Activated T-cell treated with anti-CD3 and anti-CD28 coated beads, Interleukin-2, amount 50 U/mL, for 1 hour (primary cell): ENCODE data around the gene PES1.
"Not testable (repeated sequence)": the region's sequence is repeated elsewhere in the genome, so short reads cannot be mapped to it uniquely, and the experiment has no call there.

Source experiments
- DNase-seq: peaks from one replicate; pipeline ENCODE4 v3.0.0-alpha.2; 2020

Gene PES1

DNA sequence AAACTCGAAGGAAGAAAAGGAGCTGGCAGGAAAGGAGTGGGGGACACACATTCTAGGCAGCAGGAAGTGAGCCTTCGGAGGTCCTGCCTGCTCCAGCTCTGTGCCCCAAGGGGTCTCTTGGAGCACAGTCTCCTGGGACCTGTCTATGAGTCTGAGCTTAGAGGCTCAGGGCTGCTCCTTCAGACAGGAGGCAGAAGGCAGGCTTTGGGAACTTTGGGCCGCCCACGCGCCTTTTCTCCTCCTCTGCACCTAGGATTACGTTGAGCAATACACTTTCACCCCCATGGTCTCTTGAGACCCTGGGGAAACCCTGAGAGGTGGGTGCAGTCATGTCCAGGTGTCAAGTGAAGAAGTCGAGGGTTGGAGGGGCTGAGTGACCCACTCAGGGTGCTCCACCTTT, 16.2 kb upstream of the PES1 start:
- no peak for DNase-seq

GRCh38 chr22:30607300-30607930, 15.7 kb upstream of the PES1 start:
- DNase-seq = no peak

GRCh38 chr22:30606455-30607299, 15.0 kb upstream of the PES1 start, which contains the start of gene TCN2:
TCN2 (plus strand) TSS chr22:30607174; CDS start chr22:30607332, 158 bp downstream.
- peak; percentile 31 for DNase-seq

DNA sequence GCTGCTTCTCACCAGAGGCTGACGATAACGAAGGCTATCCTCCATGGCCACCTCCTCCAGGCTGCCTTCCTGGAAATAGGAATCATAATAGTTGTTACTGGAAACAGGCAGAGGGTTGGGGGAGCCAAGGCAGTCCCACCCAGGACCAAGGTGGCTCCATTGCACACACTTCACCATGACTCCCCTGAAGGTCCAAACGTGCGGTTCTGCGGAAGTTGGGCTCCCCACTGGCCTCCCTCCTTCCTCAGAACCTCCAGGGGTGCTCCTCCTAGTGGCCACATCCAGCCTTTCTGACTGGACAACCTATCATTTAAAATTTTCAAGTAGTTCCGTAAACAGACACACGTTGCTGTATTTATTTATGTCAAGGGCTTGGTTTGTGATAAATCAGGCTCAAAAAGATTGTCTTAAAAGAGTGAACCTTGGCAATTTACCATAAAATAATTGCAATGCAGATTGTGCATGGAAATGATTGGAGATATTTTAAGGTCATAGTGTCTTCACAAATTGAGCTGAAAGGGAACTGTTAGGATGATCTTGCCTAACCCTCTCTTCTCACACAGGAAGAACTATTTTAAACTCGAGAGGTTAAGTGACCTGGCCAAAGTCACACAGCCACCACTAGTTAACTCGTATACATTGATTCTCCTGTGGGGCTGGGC, 13.9 kb upstream of the PES1 start:
- DNase-seq = peak; percentile 36

GRCh38 chr22:30604723-30605122, 13.0 kb upstream of the PES1 start:
- no peak for DNase-seq

GRCh38 chr22:30603801-30604200, 12.1 kb upstream of the PES1 start:
- no peak for DNase-seq

DNA sequence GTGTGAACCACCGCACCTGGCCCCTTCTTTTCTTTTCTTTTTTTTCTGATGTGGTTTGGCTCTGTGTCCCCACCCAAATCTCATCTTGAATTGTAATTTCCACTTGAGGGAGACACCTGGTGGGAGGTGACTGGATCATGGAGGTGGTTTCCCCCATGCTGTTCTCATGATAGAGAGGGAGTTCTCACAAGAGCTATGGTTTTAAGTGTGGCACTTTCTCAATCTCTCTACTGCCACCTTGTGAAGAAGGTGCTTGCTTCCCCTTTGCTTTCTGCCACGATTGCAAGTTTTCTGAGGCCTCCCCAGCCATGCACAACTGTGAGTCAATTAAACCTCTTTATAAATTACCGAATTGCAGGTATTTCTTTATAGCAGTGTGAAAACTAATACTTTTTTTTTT, 10.3 kb upstream of the PES1 start:
- DNase-seq = no peak

GRCh38 chr22:30601464-30601863, 9.8 kb upstream of the PES1 start:
- DNase-seq = no peak

DNA sequence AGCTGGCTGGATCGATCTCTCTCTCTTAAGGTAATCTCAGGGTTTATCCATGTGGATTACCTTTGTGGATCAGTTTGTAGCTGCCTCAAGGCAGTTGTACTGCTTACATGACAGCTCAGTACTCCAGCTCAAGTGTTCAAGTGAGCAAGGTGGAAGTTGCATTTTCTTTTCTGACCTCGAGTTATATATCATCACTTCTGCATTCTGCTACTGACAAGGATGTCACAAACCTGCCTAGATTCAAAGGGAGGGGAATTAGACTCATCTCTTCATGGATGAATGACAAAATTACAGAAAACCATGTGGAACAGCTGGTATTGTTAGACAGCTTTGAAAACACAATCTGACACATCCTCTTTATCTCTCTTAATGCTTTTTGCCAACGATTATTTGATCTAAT, 9.2 kb upstream of the PES1 start:
- no peak for DNase-seq

- no peak for DNase-seq
Measured at GRCh38 chr22:30598986-30599385, 7.3 kb upstream of the PES1 start.

DNA sequence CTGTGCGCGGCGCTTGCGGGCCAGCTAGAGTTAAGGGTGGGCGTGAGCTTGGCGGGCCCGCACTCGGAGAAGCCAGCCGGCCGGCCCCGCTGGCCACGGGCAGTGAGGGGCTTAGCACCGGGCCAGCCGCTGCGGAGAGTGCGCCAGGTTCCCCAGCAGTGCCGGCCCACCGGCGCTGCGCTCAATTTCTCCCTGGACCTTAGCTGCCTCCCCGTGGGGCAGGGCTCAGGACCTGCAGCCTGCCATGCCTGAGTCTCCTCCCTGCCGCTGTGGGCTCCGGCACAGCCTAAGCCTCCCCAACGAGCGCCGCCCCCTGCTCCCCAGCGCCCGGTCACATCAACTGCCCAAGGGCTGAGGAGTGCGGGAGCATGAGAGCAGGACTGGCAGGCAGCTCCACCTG, 5.2 kb upstream of the PES1 start:
- DNase-seq = no peak

GRCh38 chr22:30596199-30596598, 4.5 kb upstream of the PES1 start:
- DNase-seq = no peak

DNA sequence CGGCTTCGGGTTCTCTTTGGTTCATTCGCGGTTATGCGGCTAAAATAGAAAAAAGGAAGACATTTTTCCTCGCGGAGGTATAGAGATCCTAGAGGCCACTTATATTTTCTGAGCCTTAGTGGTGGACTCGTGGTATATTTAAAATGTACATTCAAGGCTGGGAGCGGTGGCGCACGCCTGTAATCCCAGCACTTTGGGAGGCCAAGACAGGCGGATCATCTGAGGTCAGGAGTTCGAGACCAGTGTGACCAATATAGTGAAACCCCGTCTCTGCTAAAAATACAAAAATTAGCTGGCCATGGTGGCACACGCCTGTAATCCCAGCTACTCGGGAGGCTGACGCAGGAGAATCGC, 627 bp upstream of the PES1 start:
- DNase-seq = not testable (repeated sequence)

DNA sequence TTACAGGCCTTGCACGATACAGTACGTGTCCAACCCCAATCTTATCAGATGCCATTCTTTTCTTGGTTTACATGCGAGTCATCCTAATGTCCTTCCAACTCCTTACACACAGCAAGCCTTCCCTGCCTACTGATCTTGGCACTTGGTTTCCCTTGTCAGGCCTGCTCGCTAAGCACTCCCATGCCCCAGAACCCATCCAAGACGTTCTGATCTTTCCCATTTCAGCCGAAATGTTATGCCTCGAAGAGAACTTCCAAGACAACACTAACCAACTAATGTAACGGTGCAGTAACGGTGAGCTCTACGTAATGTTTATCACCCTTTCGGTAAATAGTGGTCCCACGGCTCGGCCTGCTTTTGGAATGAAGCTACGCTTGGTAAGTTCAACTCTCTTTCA, 521 bp downstream of the PES1 start:
- DNase-seq = no peak

DNA sequence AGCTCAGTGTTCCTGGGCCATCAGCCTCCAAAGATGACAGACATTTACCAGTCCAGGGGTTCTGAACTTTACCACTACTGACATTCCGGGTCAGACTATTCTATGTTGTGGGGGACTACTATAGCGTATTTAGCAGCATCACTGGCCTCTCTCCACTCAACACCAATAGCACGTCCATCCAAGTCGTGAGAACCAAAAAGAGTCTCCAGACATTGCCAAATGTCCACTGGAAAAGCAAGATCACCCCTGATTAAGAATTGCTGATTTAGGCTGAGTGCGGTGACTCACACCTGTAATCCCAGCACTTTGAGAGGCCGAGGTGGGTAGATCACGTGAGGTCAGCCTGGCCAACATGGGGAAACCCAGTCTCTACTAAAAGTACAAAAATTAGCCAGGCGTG, 5.3 kb downstream of the PES1 start:
- no peak for DNase-seq

GRCh38 chr22:30584441-30584840, 7.3 kb downstream of the PES1 start:
- DNase-seq = no peak

- no peak for DNase-seq
Measured at GRCh38 chr22:30582788-30583545, 8.7 kb downstream of the PES1 start.

GRCh38 chr22:30582051-30582450, 9.7 kb downstream of the PES1 start:
- no peak for DNase-seq

GRCh38 chr22:30580896-30581295, 10.8 kb downstream of the PES1 start:
- no peak for DNase-seq

- DNase-seq = no peak
Measured at GRCh38 chr22:30578481-30578880, 13.2 kb downstream of the PES1 start.

DNA sequence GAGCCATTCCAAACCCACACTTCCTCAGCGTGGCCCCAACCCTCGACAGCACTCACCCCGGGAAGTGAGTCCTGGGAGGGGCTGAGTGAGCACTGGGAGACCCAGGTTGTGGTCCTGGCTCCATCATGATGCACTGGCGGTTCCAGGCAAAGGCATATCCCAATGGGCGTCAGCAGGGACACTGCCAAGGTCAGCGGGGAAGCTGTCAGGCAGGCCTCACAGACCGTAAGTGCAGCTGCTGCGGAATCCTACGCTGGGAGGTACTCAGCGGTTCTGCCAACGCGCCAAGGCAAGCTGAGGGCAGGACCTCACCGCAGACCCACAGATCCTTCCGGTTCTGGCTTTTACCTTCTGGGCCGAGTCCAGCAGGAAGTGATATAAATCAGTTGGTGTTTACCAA, 15.9 kb downstream of the PES1 start:
- no peak for DNase-seq

DNA sequence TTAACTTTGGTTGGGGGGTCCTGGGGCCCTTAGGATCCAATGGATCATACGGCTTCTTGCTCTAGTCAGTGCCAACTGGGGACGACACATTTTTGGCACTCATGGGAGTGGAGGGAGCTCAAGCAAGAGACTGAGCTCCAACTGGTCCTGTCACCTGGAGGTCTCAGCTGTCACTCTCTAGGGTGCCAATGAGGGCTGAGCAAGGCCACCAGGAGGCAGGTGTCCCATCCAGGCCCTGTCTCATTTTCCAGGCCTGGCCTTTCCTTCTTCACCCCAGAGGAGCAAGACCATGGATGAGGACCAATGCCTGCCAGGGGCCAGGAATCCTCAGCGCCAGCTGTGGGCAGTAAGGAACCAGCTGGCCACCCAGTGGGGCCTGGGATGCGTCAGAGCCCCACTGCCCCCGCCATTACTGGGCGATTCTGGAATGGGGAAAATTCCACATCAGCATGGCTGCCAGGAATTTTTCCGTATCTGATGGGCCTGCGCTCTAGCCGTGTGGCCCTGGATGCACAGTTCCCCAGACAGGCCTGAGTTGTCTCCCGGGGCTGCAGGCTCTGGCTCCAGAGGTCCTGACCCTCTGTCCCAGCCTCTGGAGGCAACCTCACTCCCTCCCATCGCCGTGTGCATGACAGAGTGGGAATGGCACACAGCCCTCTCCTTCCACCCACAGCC, 16.6 kb downstream of the PES1 start:
- DNase-seq = no peak
